Jurkat, Clone E6-1 (cell line): Measurements from ENCODE around the gene CFAP65.

Experiments used
- DNase-seq: peaks from one replicate; pipeline ENCODE4 v3.0.0-alpha.2; 2011; ENCODE audit warnings: low read depth, low spot score
- H3K4me3 ChIP-seq: 2 replicates; pipeline ENCODE4 v1.5.1; 2011; ENCODE audit warnings: mild to moderate bottlenecking, low read length, control low read depth, moderate library complexity

The CFAP65 gene

DNA sequence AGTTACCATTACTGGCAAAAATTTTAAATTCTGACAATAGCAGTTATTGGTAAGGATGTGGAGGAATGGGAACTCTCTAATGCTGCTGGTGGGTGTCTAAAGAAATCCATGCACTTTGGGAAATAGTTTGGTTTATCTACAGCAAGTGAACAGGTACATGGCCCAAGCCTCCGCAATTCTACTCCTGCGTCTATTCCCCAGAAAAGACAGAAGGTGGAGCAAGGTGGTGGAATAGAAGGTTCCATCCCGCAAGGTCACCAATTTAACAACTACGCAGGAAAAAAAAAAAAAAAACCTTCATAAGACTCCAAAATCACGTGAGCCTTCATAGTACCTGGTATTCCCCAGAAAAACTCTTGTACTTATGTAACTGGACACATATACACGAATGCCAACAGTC is 6.5 kb downstream of the CFAP65 start:
- no peak for DNase-seq
- H3K4me3 ChIP-seq = no peak overlapping the region

DNA sequence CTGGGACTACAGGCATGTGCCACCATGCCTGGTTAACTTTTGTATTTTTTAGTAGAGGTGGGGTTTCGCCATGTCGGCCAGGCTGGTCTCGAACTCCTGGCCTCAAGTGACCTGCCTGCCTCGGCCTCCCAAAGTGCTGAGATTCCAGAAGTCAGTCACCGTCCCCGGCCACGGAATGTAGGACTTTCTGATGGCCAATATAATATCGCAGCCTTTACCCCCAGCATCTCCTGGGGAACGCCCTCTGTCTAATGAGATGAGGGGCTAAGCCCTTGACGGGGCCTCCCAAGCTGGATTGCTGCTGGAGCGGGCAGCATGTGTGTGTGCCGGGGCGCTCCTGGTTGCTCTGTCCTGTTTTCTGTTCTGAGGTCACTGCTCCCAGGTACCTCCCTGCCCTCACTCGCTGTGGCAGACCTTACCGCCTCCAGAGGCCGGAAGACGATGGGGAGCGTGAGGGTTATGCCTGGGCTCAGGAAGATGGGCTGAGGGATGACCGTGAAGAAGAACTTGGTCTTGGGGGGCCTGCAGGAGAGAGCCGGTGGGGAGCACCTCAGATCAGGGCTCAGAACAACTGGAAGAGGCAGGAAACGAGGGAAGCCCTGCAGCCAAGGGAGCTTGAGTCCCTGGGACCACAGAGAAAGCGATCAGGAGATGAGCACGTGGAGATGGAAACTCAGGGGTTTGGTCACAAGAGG is 9.1 kb downstream of the CFAP65 start:
- no peak overlapping the region for H3K4me3 ChIP-seq
- DNase-seq = no peak

DNA sequence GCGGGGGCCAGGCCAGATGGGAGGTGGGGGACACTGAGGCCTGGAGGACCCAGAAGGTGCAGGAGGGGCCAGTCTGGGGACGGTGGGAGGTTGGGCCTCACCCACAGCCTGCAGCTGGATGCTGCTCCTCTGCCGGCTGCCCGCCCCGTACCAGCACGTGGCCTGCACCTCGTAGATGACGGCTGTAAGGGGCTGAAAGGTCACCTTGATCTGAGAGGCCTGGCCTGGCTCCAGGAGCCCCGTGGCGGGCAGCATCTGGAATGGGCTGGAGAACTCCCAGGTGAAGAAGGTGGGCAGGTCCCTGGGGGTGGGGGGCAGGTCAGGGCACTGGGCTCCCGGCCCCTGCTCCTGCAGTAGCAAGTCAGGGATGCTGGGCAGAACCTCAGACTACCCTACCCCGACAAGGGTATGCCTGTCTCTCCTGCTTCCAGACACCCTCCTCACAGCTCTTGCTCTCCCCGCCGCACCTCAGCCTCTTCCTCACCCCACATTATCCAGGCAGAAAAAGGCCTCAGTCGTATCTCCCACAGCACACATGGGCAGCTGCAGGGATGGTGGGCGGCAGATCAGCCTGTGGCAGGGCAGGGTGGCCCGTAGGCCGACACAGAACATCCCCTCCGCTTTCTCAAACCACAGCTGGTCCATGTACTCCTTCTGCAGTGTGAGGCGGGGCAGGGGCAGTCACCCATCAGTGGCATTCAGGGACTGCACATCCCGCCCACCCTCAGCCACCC is 10.1 kb downstream of the CFAP65 start:
- H3K4me3 ChIP-seq = no peak overlapping the region
- no peak for DNase-seq

DNA sequence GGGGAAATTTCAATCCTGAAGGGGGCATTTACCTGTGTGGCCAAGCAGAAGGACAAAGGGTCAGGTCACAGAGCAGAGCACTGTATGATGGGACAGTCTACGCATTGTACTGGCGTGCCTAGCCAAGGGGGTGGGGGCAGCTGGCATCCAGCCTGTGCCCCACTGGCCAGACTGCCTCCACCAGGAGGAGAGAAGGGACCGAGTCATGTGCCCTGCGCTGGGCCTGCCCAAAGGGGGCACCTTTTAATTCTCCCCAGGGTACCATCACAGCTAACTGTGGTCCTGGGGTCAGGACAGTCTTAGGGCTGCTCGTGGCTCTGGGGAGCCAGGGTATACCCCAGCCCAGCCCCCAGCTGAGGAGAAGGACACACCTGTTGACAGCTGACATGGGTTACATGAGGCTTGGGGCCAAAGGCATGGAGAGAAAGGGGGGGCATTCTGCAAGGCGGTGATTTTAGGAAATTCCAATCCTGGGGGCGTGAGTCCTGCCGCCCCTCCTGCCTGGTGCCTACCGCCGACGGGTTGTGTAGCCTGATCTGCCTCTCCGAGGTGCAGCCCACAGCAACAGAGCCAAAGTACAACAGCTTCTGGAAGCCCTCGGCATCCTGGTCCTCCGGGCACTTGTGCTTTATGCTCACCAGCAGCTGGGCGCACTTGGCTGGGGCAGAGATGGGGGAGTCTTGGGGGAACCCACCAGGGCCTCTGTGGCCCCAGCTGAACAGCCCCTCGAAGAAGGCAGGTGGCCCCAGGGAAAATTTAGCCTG is 11.0 kb downstream of the CFAP65 start:
- no peak for DNase-seq
- no peak overlapping the region for H3K4me3 ChIP-seq

DNA sequence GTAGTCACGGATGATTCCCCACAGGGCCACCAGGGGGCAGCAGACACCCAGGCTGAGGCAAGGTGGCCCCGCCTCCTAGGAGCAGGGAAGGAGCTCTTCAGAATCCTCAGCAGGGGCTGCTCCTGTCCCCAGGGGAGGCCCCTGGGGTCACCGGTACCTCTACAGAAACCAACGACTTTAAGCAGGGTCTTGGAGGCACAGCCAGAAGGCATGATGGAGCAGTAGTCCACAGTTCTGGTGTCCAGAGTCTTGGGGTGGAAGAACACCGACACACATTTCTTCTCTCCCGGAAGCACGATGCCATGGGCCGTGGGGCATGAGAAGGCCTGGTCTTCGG is 11.5 kb downstream of the CFAP65 start:
- no peak overlapping the region for H3K4me3 ChIP-seq
- peak; percentile 49 for DNase-seq

DNA sequence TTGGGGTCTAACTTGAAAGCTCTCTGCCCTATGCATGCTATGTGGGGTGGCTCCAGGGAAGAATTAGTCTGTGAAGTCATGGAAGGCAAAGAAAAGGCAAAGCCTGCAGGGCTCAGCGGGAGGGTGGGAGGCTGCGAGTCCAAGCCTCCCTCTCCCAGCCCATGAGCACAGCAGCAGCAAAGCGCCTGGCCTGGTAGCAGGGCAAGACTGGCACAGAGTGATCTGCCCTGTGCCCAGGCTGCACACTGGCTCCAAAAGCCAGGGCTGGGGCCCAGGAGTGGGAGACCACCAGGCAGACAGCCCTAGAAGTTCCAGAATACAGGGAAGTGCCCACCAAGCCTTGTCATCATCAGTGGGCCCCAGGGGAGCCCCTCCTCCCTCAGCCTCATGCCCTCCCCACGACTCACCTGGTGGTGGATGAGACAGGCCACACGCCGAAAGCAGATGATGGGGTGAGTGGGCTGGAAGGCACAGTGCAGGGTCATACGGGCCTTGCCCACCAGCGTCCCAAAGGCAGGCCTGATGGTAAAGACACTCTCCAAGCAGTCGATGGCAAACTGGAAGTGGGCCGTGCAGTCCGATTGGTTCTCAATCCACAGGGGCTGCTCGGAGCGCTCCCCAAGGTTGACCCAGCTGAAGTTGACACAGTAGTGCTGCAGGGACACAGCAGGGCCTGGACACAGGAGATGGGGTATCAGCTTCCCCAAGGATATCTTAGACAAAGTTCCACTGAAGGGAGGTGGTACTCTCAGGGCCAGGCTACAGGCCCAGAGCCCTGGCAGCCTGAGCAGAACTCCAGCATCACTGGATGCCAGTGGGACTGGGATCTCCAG is 12.1 kb downstream of the CFAP65 start:
- H3K4me3 ChIP-seq = no peak overlapping the region
- no peak for DNase-seq

DNA sequence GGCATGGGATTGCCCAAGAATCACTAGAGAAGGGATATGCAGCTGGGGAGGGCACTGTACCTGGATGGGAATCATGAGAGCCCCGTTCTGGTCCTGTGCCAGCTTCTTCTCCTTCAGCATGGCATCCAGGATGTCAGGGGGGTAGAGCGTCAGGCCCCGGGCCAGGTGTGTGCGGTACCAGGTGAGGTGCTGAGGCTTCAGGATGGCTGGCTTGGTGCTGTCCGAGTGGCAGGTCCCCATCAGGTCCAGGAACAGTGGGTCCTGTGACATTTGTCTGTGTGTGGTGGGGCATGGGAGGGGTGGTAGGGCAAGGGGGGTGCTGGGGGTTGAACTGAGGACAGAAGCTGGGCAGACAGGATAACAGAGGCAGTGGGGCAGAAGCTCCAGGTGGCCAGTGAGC is 13.2 kb downstream of the CFAP65 start:
- DNase-seq = no peak
- H3K4me3 ChIP-seq = no peak overlapping the region

DNA sequence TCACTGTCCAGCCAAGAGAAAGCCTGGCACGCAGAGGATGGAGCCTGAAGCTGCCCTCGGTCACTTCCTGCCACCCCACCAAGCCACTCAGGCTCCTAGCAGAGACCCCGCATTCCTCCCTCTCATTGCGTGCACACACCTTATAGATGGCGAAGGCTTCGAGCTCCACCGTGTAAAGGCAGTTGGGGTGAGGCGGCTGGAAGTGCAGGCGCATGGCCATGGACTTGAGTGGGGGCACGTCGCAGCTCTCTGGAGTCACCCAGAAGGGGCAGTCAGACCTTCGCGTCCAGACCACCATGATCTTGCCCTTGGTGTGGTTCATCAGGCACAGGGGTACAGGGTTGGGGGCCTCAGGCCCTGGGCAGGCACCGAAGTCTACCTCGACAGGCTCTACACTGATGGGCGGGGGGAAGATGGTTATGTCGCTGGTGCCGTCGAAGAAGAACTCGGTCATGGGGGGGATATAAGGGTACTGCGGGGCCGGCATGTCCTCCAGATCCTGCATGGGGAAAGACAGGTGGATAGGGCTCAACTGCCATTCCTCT is 13.7 kb downstream of the CFAP65 start:
- DNase-seq = no peak
- H3K4me3 ChIP-seq = no peak overlapping the region

DNA sequence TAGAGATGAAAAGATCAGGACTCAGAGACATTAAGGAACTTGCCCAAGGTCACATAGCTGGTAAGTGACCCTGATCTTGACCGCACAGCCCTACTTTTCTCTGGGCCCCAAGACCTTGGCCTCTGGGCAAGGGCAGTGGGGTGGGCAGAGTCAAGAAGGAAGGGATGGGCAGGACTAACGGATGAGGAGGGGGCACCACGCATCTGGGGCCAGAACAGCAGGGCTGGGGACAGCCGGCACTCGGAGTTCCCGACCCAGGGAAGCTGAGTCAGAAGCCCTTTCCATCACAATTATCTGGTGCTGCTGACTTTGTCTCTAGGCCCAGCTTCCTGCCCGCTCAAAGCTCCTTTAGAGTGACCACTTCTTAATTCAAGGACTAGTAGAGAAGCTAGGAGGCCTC is 14.4 kb downstream of the CFAP65 start:
- no peak for DNase-seq
- no peak overlapping the region for H3K4me3 ChIP-seq

DNA sequence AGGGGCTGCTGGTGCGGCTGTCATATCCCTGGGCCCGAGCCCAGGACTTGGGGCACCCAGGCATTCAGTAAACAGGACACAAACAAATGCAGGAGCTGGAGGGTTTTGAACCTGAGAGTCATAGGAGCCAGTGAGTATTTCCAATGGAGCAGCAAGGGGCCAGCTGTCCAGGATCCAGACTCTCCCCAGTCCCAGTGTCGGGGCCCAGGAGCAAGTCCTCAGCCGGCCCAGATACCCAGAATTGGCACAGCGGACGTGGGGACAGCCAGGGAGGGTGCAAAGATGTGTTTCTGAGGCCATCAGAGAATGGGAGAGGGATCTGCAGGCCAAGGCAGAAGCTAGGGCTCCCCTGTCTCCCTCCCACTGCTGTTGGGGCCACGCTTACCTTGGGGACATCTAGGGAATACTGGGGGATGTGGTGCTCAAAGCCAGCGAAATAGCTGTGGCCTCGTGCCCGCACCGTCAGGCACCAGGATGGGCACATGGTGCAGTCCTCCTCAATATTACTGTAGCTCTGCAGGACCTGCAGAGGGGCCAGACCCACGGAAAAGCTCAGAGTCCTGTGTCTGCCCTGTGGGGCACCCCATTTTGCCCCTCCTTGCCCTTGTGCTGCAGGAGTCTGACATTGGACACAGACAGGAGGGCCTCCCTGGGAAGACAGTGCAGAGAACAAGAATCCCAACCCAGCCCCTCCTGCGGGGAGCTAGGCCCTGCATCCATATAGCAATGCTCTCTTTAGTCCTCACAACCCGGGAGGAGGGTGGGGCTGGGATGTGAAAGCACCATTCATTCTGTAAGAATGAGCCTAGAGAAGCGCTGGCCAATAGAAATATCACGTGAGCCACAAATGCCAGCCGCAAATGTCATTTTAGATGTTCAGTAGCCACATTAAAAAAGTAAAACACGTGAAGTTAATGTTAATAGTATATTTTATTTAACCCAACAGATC is 15.4 kb downstream of the CFAP65 start:
- no peak overlapping the region for H3K4me3 ChIP-seq
- DNase-seq = no peak

DNA sequence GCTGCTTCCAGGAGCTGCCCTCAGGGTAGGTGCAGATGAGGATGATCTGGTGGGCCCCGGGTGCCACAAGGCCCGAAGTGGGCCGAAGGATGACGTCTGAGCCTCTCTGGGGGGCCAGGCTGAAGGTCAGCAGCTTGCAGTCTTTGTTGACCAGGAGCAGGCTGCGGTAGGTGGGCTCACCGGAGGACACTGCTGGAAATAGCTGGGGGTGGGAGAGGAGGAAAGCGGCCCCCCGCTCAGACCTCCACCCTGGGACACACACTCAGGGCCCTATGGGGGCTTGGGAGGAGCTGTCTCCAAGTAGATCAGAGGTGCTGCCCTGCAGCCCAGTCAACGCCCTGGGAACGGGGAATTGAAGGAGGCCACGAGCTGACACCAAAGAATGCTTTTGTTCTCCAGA is 17.3 kb downstream of the CFAP65 start:
- DNase-seq = no peak
- no peak overlapping the region for H3K4me3 ChIP-seq

DNA sequence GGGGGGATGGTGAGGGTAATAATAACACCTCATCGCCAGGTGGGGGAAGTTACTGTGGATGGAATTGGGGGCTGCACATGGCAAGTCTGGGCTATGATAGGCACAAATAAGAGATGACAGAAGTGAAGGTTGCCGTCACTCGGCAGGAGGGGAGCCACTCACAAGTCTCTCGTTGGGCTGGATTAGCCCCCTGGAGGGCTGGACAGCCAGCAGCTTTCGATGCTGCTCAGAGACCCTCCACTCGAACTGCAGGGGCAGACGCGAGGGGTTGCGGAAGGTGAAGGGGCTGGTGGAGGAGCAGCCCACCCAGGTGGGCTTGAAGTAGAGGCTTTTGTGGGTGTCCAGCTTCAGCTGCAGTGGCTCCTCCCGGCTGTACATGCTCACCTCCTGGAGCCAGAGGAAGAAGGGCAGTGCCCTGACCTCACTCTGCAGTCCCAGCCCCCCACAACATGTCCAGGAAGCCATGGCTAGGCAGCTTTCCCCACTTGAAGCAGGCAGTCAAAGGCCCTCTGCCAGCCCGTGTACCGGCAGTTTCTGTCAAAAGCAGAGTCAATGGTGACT is 18.2 kb downstream of the CFAP65 start:
- DNase-seq = no peak
- H3K4me3 ChIP-seq = no peak overlapping the region

DNA sequence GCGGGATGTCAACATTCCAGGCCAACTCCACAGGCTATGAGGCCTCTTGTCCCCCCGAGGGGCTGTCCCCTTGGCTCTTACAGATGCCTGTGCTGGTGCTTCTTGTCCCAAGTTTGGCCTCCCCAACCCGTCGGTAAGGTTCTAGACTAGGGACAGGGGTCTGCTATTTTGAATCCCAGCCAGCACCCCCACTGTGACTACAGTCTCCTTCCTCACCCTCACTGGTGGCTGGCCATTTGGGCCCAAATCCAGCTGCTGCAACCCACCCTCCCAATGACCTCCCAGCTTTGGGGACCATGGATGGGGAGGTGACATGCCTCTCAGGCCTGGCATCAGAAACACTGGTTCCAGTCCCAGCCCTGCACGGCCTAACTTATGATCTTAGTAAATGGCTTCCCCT is 18.7 kb downstream of the CFAP65 start:
- H3K4me3 ChIP-seq = no peak overlapping the region
- no peak for DNase-seq

DNA sequence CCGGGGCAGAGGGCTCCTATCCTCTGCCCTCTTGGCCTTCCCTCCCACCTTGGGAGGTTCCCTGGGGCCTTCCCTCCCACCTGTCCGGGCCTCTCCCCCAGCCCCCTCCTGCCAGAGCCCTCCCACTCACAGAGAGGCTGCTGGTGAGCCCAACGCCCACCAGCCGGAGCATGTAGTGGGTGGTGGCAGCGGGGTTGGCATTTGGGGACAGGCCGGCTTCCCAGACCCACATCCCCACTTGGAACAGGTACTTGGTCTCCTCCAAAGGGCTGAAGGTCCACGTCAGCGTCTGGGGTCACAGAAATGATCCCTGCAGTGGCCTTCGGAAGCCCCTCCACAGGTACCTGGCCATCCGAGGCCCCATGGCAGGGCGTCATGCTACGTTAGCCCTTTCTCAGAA is 19.3 kb downstream of the CFAP65 start:
- no peak for DNase-seq
- no peak overlapping the region for H3K4me3 ChIP-seq

DNA sequence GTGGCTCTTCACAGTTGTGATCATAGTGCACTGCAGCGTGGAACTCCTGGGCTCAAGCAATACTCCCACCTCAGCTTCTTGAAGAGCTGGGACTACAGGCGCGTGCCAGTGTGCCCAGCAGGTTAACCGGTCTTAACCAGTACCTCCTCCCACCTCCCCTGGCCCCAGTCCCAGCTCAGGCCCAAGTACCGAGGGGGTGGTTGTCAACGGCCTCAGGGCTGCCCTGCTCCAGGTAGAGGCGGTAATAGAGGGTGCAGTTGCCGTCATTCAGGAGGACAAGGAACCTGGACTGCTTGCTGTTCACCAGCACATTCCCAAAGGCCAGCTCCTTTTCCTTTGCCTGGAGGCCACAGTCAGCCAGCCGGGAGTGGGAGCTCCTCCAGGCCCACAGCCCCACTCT is 19.7 kb downstream of the CFAP65 start:
- no peak for DNase-seq
- H3K4me3 ChIP-seq = no peak overlapping the region

DNA sequence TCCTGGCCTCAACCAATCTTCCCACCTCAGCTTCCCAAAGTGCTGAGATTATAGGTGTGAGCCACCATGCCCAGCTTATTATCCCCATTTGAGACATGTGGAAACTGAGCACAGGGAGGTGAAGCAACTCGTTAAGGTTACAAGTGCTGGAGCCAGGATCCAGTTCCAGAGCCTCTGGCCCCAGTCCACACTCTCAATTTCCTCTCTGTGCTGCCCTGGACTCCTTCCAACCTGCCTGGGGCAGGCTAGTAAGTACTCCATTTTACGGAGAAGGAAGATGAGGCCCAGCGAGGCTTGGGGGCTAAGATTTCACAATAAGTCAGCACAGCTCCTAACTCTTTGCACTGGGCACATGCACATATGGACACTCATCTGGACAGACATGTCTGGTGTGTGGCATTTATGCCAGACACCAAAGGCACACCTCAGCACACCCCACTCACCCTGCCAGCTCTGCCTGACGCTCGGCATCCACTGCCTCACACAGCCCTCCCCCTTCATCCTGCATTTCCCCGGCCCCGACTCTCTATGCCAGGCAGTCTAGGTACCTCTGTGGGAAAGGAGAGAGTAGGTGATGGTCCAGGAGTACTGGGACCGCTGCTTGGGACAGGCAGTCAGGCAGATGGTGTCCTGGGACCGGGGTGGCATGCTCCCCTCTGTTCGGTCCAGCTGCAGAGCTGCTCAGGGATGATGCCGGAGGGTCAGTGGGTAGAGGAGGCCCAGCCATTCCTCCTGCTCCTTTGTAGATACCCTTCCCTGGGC is 20.5 kb downstream of the CFAP65 start:
- no peak for DNase-seq

DNA sequence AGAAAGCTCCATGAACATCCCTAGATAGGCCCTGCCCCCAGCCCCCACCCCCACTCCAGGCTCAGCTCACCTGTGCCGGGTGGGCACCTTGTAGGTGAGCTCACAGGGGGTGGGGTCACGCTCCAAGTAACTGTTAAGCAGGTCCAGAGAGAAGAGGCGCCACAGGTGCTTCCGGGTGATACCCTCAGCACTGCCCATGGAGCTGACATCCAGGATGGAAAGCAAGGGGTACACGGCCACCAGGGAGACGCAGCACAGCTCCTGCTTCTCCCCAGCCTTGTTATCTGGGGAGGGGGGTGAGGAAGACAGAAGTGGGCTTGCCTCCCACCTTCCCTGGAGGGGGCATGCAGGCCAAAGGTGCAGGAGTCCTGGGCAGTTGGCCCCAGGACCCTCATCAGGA is 21.9 kb downstream of the CFAP65 start:
- DNase-seq = no peak
- H3K4me3 ChIP-seq = no peak overlapping the region

More for the DNA sequence above, 20.5 kb downstream of the CFAP65 start:
- H3K4me3 ChIP-seq = no peak overlapping the region
